SHP77 treated with DMSO at 0.1 percent for 48 hours (cell line): Measurements from ENCODE around the gene PAH.

Experiments used
- DNase-seq: peaks from one replicate; lab custom pipeline; 2025; lab: John Stamatoyannopoulos, UW

PAH gene

DNA sequence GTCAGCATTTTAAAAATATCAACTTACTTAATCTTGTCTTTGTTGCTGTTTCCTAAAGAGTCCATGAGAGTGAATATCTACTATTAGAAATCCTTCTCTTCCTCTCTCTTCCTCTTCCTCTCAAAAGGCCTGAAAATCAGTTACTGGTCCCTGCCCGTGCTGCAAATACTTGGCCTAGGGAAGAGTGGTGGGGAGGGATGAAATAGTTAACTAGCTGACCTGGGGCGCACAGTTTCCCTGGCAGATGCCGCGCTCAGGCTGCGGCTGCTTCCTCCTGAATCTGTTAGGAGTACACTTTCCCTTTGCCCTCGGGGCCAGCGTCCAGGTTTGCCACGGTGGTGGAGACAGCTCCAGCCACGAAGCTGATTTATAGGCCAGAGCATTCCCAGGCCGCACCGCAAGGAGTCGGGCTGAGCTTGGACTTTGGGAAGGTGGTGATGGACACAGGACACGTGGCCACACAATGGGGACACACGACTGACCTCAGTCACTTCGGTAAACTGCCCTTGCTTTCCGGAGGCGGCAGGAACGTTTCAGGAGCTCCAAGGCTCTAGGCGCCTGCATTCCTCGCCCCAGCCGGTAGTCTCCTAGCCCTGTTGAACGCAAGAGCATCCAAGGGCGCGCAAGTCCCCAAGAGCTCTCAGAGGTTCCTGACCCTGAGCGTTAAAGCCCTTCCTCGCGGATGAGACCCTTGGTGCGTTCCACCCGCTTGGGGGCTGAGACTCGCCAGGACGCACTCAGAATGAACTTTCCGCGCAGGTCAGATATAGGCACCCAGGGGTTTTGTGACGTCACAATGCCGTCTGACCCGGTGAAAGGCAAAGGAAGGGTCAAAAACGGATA, 33.3 kb upstream of the PAH start:
- DNase-seq: peak; percentile 71

DNA sequence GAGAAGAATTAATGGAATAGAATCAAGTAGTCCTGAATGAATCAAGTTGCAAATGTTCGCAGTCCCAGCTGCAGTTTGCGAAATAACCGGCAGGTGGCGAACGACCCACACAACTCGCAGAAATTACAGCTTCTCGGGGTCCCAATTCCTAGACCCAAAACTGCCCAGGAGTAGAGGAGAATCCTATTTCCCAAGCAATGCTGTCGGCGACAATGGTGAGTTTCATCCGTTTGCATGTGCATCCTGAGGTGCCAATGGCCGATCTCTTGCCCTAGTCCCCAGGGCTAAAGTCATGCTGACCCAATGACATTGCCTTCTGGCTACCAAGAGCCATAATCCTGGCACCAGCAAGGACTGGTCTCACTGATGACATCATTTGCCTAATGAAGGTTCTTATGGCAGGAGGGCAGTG, 31.9 kb upstream of the PAH start:
- DNase-seq: peak; percentile 92

DNA sequence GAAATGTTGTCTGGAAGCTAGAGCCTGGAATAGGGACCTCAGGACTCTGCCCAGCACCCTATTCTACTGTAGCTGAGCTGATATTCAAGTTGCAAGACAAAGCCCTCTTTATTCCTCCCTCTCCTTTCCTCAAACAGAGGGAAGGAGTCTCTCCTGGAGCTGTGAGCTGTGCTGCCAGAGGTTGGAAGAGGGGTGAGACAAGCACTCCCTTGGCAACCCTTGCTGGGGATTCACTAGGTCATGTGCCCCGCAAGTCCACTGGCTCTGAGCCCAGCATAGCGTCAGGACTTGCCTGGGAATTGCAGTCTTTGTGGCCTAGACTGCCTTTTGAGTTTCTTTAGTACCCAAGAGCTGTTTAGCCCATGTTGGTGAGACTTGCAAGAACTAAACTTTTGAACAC, 29.0 kb upstream of the PAH start:
- DNase-seq: no peak

DNA sequence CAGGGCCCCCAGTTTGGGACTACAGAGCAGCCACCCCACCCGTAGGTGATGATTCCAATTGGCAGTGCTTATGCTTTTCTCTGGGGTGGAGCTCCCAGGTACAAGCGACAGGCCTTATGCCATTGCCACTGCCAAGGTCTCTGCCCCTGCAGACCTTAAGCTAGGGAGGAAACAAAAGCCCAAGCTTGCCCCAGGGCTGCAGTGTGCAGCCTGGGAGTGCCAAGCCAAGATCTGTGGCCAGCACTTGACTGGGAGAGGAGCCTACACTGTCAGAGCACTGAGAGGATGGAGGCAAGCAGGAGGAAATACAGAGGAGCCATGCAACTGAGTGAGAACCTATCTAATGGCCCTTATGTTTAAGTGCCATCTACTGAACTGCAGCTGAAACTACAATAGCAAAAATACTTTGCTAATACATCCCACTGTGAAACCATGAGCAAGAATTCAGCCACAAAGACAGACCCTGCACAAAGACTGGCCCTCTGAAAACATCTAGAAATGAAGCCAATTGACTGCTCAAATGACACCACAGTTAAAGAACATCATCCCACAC, 22.7 kb upstream of the PAH start:
- no peak for DNase-seq

DNA sequence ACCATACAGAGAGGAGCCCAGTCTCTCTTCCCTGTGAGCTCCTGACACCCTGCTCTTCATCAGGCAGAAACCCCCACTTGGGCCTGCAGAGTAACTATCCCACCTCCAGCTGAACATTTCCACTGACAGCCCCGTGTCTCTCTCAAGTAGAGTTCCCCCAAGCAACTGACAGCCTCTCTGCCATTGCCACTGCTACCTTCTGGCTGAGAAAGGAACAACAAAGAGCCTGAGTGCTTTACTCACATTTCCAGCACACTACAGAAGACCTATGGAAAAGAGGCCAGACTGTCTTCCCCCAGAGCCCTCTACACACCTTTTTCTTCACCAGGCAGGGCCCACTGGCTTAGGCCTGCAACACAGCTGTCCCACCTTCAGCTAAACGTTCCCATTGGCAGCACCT, 22.0 kb upstream of the PAH start:
- DNase-seq: no peak

DNA sequence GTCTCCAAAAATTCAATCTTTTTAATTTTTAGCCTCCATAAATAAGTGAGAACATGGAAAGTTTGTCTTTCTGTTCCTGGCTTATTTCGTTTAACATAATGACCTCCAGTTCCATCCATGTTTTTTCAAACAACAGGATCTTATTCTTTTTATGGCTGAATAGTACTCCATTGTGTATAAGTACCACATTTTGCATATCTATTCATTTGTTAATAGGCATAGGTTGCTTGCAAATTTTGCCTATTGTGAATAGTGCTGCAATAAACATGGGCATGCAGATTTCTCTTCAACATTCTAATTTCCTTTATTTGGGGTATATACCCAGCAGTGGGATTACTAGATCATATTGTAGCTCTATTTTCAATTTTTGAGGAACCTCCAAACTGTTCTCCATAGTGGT, 16.1 kb upstream of the PAH start:
- no peak for DNase-seq

DNA sequence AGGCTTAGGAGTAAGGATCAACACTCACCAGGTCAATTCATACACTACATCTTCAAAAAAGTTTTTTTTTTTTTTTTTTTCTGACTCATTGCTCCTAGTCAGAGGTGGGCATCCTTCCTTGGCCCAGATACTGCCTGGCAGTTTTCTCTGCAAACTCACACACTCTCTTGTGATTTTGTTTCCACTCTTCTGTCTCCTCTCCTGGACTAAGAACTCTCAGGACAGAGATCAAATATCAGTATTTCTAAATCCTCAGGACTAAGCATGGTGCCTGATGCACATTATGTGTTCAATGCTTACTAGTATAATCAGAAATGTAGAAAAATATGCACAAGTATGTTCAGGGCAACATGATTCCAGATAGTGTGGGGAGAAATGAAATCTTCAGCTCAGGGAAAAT, 10.2 kb upstream of the PAH start:
- no peak for DNase-seq

DNA sequence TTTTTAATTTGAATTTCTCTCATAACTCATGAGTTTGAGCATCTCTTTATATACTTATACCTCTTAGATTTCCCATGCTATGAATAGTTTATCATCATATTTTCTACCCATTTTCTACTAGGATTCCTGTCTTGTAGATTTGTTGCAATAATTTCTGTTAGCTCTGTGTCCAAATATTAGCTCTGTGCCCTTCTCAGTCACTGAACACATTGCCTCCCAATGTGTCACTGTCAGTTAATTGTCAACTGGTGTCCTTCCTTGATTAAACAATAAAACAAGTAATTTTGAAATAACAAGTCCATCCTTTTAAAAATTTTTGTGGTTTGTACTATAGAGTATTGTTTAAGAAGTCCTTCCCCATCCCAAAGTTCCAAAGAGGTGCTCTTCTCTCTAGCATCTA, 4.2 kb upstream of the PAH start:
- DNase-seq: no peak

DNA sequence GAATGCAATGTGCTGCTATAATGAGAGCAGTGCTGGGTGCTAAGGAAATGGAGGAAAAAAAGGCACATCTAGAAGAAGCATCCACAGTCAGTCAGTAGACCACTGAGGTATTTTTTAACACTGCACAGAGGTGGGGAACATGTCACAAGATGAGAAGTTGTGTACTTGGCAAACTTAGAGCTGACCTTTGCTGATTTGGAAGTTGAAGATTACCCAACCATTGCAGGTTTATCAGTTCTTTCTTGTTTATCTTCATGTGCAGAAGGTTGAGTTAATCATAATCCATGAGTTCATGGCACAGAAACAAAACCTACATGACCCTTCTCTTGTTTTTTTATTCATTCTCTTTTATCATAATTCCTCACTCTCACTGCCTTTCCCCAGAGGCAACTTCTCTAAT, 3.2 kb upstream of the PAH start:
- no peak for DNase-seq

DNA sequence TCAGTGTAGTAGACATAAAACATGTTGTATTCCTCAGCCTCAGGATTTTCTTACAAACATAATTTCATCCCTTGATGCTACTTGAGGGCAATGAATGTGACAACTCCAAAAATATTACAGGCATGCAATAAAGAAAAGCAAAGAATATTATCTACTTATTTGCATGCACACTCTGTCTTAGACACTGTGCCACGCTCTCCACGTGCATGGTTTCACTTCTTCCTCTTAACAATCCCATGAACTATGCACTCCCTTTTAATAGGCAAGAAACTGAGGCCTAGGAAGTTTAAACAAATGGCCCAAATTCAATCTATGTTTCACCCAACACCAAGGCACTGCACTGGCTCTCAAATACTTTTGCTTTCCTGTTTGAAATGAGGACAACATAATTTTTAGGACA, 1.8 kb upstream of the PAH start:
- no peak for DNase-seq

DNA sequence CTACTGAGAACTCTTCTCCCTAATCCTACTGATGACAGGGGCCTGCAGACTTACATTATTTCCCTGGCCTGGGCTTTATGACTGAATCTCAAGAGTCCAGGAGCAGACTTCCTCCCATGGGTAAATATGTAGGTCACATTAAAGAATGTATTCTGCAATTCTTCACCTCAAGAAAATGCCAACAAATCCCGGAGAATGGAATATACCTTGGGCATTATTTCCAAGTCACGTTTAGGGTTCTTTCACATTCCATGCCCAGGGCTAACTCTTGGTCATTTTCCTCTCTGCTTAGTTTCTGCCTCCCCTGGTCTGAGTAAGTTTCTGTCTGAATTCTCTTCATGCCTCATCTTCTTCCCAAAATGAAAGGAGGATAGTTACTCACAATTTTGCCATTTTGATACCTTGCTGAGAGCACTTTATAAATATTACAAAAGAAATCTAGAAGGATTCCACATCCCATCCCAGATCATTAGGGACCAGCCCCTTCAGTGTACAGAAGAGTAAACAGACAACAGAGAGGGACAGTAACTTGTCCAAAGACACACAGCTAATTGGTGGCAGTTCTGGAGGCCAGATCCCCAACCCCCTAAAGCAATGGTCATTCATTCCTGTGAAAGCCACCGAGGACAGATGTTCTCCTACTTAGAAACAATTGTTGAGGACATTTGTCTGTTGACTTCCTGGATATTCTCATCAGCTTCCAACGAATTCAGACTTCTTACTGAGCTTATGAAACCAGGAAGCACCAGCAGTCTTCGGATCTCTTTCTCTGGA, 605 bp downstream of the PAH start:
- no peak for DNase-seq

DNA sequence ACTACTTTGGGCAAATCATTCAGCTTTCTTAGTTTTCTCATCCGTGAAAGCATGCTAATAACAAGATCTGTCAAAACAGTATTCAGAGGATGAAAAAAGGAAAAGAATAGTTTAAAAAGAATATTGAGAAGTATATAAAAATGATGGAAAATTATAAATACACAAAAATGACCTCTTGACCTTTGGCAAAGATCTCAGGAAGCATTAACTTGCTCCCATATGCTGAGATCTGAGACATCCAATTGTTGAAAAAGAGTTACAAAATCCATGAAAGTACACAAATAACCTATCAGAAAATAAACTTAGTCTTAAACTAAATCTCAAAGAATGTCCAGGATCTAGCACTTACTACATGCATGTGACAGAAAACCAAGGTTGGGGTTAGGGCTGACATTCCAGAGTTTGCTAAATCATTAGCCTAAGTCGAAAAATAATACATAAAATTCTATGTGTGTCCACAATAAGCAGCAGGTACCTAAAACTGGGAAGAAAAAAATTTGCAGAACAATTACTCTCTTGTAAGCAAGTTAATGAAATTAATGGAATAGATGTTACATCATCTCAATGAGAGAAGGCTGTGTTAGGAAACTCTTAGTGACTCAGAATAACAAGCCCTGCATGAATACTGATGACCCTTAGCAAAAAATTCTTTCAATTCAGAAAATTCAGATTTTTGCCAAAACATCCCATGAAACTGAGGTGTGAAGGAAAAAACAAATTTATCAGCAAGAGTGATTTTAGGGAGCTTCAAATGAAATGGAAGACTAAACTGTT, 3.4 kb downstream of the PAH start:
- no peak for DNase-seq

DNA sequence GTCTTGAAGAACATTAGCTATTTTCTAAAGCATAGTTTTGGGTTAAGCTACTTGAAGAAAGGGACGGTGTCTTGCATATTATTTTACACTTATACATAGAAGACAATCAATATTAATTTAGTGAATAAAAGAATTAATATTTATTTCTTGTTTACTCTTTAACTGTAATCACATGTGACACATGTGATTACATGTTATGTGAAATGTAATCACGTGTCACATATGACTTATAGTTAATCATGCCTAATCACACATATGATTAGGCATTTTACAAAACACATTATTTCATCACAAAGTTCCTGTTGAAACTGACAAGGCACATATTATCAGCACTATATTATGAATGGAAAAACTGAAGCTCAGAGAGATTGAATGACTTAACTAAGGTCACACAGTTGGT, 4.8 kb downstream of the PAH start:
- no peak for DNase-seq

DNA sequence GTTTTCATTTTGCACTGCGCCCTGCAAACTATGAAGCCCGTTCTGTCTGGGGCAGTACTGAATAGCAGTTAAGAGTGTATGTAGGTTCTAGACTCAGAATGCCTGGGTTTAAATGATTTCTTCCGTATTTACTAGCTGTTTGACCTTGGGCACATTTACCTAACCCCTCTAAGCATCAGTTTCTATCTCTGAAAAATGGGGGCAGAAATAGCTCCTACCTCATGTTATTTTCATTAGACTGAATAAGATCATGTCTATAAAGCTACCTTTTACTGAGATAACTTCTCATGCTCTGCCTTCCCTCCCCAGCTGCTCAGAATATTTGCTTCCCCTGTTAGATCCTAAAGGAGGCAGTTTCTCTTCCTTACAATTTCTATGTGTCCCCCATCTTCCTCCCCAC, 5.7 kb downstream of the PAH start:
- no peak for DNase-seq

DNA sequence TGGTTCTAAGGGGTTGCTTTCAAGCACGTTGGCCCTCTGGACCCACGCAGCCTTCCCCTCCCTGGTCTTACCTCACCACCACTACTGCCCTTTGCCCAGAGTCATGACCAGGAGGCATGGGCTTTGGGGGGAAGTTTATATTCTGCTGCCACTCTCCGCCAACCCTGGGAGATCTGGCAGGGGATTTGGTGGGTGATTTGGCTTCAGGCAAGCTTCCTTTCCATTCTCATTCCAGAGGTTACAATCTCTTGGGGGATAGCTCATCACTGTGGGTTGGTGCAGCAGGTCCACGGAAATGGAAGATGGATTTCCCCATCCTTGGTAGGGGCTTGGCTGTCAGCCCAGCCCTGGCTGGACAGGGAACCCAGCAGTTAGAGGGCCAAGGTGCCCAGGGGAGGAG, 6.3 kb downstream of the PAH start:
- no peak for DNase-seq

DNA sequence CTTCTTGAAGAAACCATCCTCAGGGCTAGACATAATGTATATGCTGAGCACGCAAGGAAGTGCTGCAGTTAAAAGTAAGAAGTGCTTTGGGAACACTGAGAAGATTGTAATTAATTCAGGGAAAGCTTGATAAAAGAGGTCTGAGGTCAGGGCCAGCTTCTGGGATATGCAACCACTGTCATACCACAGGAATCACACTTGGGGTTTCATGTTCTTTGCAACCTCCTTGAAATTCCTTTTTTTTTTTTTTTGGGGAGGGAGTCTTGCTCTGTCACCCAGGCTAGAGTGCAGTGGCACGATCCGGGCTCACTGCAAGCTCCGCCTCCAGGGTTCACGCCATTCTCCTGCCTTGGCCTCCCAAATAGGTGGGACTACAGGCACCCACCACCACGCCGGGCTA, 6.9 kb downstream of the PAH start:
- no peak for DNase-seq

DNA sequence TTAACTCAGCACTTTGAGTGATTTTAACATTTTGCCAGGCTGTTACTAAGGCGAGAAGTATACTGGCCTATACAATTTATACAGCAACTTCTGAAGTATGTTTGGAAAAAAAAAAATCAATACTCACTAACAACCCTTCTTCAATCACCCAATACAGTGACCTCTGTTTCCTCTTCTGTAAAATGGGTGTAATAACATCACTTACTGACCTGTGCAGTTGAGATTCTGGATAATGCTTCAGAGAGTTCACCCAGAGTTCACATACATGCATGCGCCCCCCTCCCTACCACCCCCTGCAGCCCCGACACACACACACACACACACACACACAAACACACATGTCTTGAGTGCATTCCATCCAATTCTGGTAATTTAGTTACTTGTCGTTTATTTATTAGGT, 9.1 kb downstream of the PAH start:
- no peak for DNase-seq

DNA sequence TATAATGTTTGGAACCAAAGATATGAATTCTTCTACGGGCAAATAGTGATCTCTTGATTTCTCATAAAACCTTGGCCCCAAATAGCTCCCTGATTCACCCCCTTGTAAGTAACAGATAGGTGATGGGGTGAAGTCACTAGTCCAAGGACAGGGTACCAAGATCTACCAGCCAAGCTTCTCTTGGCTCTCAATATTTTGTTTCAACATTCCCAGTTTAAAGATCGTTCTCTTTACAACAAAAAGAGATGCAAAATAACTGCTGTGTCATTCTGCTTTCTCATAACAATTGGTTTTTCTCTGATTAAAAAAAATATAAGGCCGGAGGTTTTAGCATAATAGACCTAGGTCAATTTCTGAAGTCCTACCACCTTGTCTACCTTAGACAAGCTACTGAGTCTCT, 11.8 kb downstream of the PAH start:
- no peak for DNase-seq

DNA sequence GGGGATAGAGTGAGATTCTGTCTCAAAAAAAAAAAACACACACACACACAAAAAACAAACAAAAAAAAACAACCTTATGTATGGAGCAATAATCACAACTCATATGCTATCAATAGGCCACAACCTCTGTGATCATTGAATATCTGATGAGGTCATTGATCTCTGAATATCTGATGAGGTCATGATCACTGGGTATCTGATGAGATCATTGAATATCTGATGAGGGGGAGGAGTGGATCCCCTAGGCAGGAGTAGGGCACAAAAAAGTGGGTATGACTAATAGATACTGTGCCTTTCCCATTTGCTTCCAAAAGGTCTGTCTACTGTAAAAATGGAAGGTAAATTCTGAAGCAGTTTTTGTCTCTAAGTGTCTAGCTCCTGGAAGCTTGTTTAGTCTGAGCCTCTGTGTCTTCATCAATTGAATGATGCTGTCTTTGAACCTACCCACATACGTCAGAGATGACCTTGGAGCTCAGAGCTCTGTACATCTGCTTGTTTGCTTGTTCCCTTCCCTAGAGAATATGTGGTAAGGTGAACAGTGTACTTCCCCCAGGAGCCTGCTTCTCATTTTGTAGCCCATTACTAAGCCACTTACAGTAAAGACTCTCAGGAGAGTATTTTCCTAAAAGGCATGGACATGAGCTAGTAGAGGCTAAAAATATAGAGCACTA, 13.6 kb downstream of the PAH start:
- no peak for DNase-seq

DNA sequence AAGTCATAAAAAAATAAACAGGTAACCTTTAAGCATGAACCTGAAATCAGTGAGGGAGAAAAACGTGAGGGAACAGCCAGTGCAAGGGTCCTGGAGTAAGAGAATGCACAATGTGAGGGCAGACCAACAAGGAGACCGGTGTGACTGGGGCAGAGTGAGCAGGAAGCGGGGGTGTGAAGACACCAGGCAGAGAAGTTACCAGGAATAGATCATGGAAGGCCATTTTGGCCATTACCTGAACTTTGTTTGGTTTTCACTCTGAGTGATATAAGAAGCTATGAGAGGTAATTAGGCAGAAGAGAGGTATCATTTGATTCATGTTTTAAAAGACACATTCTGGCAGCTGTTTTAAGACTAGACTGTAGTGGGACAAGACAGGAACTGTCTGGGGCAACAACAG, 15.0 kb downstream of the PAH start:
- no peak for DNase-seq

DNA sequence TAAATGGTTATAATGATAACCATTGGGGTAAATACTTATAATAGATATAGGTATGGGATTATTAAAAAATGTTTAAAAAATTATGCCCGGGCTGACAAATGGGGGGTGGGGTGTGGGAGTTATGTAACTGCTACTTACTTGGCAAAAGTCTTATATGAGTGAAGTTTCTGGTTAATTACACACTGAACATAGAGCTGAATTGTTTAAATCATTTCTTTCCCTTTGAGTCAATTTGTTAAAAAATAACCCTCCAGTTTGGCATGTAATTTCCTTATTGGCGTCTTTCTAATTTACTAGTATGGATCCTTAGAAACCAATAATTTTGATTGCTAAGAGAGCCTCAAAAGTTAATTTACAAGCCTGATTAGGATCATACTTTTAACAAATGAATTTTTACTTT, 16.7 kb downstream of the PAH start:
- no peak for DNase-seq

DNA sequence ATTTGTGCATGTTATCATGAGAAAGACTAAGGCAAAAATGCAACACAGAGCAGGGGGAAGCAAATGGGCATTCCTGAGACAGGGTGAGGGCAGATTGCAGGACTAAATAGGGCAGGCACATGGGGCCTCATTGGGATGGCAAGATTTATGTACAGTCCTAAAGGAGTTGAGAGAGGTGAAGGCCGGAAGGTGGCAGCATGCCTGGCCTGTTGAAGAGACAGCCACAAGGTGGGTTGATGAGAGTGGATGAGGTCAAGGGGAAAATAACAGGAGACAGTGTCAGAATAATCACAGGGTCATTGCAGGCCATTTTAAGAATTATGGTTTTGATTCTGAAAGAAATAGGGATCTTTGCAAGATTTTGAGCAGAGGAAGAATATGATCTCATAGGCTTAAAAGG, 21.0 kb downstream of the PAH start:
- DNase-seq: no peak
